Measurements from ENCODE around the gene NXPH1. TPM values are rescaled to one million over a fixed set of nuclear protein-coding genes. Genes with fewer than 3 reads are reported as not detected.

NXPH1 gene
- total RNA-seq, 1 experiment from 2014 or later = 1.2 TPM

DNA sequence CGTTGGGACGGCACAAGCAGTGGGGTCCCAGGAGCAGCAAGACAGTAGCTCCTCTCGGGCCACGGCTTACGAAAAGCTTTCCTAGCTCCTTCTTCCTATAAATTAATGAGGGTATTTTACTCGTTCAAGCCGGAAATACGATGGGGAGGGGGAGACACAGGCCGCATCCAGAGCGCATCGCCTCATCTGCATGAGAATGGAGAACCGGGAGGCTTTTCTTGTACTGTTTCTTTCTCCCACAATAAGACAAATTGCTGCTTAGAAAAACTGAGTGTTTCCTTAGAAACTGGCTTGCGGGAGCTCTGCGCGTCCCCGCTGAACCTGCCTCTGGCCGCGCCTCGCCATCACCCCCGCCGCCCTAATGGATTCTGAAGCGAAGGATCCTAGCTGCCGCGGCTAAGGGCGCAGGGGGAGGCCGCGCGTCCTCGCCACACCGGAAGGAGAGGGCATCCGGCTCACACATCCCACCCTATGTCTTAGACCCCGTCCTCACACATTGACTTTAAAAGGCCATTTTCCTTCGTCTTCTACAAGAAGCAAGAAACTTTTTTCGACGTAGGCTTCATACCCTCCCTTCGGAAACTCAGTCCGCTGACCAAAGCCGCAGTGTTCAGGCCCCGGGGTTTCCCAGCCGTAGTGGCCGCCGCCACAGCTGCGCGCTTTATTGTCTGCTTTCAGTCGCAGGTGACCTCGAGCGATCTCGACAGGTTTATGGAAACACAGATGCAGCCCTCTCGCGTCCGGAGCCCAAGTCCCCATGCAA, 8.8 kb downstream of the NXPH1 start:
- H3K27me3 ChIP-seq (replicated peaks; ENCODE audit: control insufficient read depth, insufficient read depth, low read length) = no peaks in the 10 kb centered on the region
- BruUV-seq (replicated peaks) = no TSS peak
- peaks cover 13% of the 10 kb centered on the region for H3K4me1 ChIP-seq

DNA sequence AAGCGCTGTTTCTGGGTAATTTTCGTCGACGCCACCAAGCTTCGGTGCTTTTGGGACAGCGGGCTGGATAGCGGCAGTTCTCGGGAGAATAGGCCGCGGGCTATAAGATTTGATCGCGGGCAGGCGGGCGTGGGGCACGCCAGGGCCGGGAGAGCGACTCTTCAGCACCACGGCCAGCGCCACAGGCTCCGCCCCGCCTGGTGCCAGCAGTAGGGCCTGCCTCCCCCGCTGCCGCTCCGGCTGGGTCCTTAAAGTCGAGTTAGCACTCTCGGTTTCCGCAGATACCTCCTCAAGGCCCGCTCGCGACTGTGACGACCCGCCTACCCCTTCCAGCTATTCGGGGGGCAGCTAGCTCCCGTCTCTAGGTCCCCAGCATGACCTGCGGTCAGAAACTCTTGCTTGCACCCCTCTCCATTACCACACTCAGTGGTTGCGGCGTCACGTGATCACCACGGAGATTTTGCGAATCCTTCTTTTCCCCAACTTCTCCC, 9.4 kb downstream of the NXPH1 start:
- Mint-ChIP-seq H3K27ac (ENCODE audit: unreplicated experiment) (no peak overlapping the region), H3K27me3 (ENCODE audit: insufficient read depth, unreplicated experiment) (no peaks in the 10 kb centered on the region), H3K36me3 (ENCODE audit: insufficient read depth, unreplicated experiment) (peaks cover 7% of the 10 kb centered on the region), H3K9me3 (ENCODE audit: unreplicated experiment) (no peaks in the 10 kb centered on the region), H3K4me1 (ENCODE audit: low read depth, unreplicated experiment) (no peaks in the 10 kb centered on the region), H3K4me3 (ENCODE audit: unreplicated experiment) (no peak overlapping the region)
- no TSS peak for BruUV-seq (replicated peaks)
- Histone ChIP-seq H3K4me1 (peaks cover 12% of the 10 kb centered on the region), H3K4me3 (ENCODE audit: low read depth, low read length) (no peak overlapping the region), H3K27me3 (replicated peaks; ENCODE audit: control insufficient read depth, insufficient read depth, low read length) (no peaks in the 10 kb centered on the region), H3K36me3 (ENCODE audit: control insufficient read depth, insufficient read depth, low read length) (no peaks in the 10 kb centered on the region), H3K9me3 (no peaks in the 10 kb centered on the region; the same call in 1 of the 2 replicates)
- TF ChIP-seq, protein P1, sequence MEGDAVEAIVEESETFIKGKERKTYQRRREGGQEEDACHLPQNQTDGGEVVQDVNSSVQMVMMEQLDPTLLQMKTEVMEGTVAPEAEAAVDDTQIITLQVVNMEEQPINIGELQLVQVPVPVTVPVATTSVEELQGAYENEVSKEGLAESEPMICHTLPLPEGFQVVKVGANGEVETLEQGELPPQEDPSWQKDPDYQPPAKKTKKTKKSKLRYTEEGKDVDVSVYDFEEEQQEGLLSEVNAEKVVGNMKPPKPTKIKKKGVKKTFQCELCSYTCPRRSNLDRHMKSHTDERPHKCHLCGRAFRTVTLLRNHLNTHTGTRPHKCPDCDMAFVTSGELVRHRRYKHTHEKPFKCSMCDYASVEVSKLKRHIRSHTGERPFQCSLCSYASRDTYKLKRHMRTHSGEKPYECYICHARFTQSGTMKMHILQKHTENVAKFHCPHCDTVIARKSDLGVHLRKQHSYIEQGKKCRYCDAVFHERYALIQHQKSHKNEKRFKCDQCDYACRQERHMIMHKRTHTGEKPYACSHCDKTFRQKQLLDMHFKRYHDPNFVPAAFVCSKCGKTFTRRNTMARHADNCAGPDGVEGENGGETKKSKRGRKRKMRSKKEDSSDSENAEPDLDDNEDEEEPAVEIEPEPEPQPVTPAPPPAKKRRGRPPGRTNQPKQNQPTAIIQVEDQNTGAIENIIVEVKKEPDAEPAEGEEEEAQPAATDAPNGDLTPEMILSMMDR (IDR thresholded peaks at IDR 0.05; ENCODE audit: insufficient read depth in 1 of 2, low read depth in 1 of 2, low read length in 1 of 2, severe bottlenecking in 1 of 2, unreplicated experiment in 1 of 2) = no peak
- ChIA-PET CTCF (no interaction called here), POLR2A (no interaction called here)
- DNase-seq = peak in 1 of 2 experiments; percentile 26
- intact Hi-C loops (cut with micrococcal nuclease; ENCODE audit: unreplicated experiment) = no loop called here

More for the DNA sequence above, 8.8 kb downstream of the NXPH1 start:
- TF ChIP-seq, protein P1 (IDR thresholded peaks at IDR 0.05; ENCODE audit: insufficient read depth in 1 of 2, low read depth in 1 of 2, low read length in 1 of 2, severe bottlenecking in 1 of 2, unreplicated experiment in 1 of 2) = no peak
- Histone ChIP-seq H3K9me3 (no peaks in the 10 kb centered on the region; the same call in 1 of the 2 replicates), H3K4me3 (ENCODE audit: low read depth, low read length) (no peak overlapping the region), H3K36me3 (ENCODE audit: control insufficient read depth, insufficient read depth, low read length) (no peaks in the 10 kb centered on the region)
- H3K27ac Mint-ChIP-seq (ENCODE audit: unreplicated experiment) = no peak overlapping the region
- H3K36me3 Mint-ChIP-seq (ENCODE audit: insufficient read depth, unreplicated experiment) = peaks cover 7% of the 10 kb centered on the region
- no peaks in the 10 kb centered on the region for H3K4me1 Mint-ChIP-seq (ENCODE audit: low read depth, unreplicated experiment)
- H3K4me3 Mint-ChIP-seq (ENCODE audit: unreplicated experiment) = no peak overlapping the region
- POLR2A ChIA-PET = no interaction called here
- DNase-seq = no peak
- no peaks in the 10 kb centered on the region for H3K9me3 Mint-ChIP-seq (ENCODE audit: unreplicated experiment)
- intact Hi-C loops (cut with micrococcal nuclease; ENCODE audit: unreplicated experiment) = no loop called here
- CTCF ChIA-PET = no interaction called here
- no peaks in the 10 kb centered on the region for H3K27me3 Mint-ChIP-seq (ENCODE audit: insufficient read depth, unreplicated experiment)

DNA sequence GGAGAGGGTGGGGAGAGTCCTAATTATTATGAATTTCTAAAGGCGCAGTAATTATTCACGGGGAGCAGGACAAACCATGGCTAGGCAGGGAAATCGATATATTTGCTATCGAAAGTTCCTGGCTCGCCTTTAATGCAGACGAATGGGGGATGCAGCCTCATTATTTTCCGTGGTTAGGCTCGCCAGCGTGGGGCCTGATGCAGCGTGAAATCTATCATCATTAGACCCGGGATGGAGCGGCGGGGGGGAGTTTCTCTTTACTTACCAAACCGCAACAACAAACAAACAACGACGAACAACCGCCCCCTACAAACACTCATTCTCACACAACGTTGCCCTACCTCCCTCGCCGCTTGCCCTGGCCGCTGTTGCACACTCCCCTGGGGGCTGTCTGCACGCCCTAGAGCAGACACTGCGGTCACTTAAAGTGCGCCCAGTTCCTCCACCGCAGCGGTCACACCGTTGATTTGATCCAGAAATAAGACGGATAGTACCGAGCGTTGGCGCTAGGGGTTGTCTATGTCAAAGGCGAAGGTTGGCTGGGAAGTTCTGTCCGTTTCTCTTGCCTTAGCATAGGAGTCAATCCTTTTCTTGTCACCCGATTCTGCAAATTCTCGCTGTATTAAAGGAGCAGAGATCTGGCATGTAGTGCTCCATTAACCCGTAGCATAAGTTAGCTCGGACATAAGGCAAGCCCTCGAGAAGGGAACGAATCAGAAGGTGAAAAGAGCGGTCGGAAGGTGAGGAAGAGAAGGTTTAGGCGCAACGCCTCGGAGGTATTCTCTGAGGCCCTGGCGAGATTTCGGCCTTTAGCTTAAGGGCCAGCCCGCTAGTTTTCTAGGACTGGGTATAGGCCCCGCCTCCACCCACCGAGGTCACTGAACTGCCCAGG, 10.4 kb downstream of the NXPH1 start:
- Mint-ChIP-seq H3K4me1 (ENCODE audit: low read depth, unreplicated experiment) (no peaks in the 10 kb centered on the region), H3K27ac (ENCODE audit: unreplicated experiment) (no peak overlapping the region), H3K27me3 (ENCODE audit: insufficient read depth, unreplicated experiment) (no peaks in the 10 kb centered on the region), H3K4me3 (ENCODE audit: unreplicated experiment) (no peak overlapping the region), H3K36me3 (ENCODE audit: insufficient read depth, unreplicated experiment) (peaks cover 7% of the 10 kb centered on the region), H3K9me3 (ENCODE audit: unreplicated experiment) (no peaks in the 10 kb centered on the region)
- no peak overlapping the region for H3K4me3 ChIP-seq (ENCODE audit: low read depth, low read length)
- no peak for DNase-seq
- CTCF ChIA-PET = no interaction called here
- TF ChIP-seq, protein P1 (IDR thresholded peaks at IDR 0.05; ENCODE audit: insufficient read depth in 1 of 2, low read depth in 1 of 2, low read length in 1 of 2, severe bottlenecking in 1 of 2, unreplicated experiment in 1 of 2) = no peak
- POLR2A ChIA-PET = no interaction called here
- intact Hi-C loops (cut with micrococcal nuclease; ENCODE audit: unreplicated experiment) = no loop called here
- no peaks in the 10 kb centered on the region for H3K27me3 ChIP-seq (replicated peaks; ENCODE audit: control insufficient read depth, insufficient read depth, low read length)
- H3K36me3 ChIP-seq (ENCODE audit: control insufficient read depth, insufficient read depth, low read length) = no peaks in the 10 kb centered on the region
- H3K4me1 ChIP-seq = peaks cover 3% of the 10 kb centered on the region; the same call in 1 of the 2 replicates
- BruUV-seq (replicated peaks) = no TSS peak
- H3K9me3 ChIP-seq = no peaks in the 10 kb centered on the region; the same call in 1 of the 2 replicates

Measured in Caco-2 (cell line).